OCI-M2 (cell line): ENCODE measurements around the gene TNNI2.

Source experiments
- DNase-seq: peaks from one replicate; lab custom pipeline; 2025; ENCODE audit not compliant: unreplicated experiment; lab: John Stamatoyannopoulos, UW

TNNI2 gene

DNA sequence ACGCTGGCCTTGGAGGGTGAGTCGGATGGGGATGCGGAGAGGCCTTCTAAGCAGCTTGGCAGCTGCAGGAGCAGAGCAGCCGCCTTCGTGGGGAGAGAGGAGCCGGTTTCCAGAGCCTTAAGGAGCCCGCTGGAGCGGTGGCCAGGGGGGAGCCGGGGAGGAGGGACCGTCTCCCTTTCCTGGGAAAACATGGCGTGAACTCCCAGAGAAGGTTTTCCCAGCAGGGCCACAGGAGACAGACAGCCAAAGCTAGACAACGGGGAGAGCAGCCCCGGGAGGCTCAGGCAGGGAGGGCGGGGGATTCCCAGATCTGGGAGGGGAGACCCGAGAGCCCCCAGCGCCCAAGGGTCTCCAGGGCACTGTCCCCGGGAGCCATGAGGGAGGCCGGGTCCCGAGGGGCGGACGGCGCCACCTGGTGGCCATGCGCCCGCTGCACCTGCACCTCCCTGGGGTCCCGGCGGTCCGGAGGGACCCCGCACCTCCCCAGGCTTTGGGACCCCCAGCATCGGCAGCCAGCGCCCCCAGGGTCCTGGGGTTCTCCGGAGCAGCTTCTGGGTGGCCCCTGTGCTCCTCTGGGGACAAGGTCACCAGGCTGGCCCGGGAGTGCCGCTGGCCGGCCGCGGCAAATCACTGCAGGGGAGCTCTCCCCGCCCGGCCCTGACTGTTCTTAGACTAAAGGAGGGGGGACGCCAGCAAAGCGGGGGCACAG lies 6.4 kb upstream of the TNNI2 start:
- no peak for DNase-seq

DNA sequence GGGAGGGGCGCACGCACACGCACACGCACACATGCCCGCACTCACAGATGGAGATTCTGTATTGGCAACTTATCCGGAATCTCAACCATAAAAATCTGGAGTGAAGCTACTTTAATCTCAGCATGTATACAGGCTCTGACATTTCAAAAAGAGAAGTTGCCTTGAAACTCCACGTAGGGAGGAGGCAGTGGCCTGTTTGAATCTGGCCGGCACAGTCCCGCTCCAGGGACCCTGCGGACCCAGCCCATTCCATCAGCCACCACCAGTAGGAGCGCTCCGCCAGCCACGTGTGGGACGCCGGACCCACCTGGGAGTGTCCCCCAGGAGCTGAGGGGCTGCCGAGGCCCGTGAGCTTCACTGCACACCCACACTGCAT lies 5.9 kb upstream of the TNNI2 start:
- DNase-seq: no peak

DNA sequence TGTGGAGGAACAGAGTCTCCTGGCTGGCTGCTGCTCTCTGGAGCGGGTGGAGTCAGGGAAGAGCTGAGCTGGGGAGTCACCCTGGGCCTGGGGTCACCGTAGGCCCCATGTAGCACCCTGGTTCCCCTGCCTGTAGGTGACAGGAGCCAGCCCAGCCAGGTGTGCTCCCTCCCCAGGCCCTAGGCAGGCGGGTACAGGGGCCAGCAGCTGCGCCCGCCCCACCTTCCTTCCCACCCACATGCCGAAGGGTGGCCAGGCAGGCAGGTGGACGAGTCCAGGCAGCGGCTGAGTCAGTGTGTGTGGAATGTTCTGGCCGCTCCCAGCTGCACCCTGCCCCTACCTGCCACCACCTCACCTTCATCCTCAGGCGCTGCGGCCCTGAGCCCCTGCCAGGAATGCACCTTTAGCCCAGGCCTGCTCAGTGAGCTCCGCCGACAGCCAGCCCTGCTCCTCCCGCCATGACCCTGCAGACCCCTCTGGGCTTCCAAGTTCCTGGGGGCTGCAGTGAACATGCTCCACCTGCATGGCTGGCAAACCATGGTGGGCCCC lies 4.6 kb upstream of the TNNI2 start:
- no peak for DNase-seq

DNA sequence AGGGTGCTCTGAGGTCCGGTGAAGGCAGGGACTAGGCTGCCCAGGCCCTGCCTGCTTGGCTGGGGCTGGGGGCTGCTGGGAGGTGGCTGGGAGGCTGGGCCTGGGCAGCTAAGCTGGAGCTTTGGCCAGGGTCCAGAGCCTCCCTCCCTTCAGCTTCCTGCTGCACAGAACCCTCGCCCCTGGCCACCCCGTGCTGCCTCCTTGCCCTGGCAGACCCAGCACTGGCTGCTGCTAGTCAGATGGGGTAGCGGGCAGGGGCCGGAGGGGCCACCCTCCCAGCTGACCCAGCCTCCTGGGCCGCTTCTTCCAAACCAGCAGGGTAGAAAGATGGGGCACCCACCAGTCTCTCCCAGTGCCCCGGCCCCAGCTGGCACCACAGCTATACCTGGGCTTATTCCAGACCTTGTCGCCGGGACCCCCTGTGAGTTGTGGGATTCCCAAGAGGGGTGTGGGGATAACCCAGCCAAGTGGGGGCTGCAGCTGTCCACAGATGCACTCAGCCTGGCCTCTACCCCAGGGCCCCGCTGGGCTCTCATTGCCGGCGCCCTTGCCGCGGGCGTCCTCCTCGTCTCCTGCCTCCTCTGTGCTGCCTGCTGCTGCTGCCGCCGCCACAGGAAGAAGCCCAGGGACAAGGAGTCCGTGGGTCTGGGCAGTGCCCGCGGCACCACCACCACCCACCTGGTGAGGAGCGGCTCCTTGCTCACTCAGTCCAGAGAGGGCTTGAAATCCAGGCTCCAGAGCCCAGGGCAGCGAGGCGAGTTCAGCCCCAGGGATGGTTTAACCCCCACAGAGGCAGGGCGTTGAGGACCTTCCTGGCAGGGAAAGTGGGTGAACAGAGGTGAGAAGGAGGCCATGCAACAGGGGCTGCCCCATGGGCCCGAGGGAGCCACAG lies 3.8 kb upstream of the TNNI2 start, which contains the start of gene SYT8:
Gene SYT8 (plus strand): TSS at position 212 of the 892 bp plus-strand sequence. CDS start 116 bp downstream, at position 328.
- DNase-seq: no peak

DNA sequence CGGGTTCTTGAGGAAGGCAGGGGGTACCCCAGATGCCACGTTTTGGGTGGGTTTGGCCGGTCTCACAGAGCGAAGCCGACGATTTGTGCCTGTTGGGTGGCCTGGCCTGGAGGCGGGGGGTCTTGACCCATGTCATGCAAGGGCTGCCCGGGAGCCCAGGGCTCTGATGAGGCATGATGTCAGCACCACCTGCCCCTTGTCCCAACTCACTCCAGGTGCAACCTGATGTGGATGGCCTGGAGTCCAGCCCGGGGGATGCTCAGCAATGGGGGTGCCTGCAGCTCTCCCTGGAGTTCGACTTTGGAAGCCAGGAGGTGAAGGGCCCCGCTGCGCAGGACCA lies 3.1 kb upstream of the TNNI2 start:
- no peak for DNase-seq

DNA sequence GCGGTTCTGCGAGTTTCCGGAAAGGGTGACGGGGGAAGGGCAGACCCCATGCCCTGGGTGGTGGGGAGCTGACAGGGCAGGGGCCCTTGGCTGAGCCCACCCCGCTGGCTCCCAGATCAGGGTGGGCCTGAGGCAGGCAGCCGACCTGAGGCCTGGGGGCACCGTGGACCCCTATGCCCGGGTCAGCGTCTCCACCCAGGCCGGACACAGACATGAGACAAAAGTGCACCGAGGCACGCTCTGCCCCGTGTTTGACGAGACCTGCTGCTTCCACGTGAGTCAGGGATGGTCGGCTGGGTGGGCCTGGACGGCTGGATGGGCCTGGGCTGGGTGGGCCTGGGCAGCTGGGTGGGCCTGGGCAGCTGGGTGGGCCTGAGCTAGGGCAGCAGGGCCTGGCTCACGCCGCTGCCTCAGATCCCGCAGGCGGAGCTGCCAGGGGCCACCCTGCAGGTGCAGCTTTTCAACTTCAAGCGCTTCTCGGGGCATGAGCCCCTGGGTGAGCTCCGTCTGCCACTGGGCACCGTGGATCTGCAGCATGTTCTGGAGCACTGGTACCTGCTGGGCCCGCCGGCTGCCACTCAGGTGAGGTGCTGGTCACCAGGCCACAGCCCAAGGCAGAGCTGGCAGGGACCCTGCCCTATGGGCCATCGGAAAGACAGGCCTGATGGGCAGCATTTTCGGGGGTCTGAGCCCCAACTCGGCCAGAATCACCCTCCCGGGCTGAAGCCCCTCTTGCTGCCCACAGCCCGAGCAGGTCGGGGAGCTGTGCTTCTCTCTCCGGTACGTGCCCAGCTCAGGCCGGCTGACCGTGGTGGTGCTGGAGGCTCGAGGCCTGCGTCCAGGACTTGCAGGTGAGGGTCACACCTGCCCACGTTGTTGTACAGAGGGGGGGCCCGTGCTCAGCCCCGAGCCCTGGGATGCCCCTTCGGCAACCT lies 2.5 kb upstream of the TNNI2 start:
- no peak for DNase-seq

DNA sequence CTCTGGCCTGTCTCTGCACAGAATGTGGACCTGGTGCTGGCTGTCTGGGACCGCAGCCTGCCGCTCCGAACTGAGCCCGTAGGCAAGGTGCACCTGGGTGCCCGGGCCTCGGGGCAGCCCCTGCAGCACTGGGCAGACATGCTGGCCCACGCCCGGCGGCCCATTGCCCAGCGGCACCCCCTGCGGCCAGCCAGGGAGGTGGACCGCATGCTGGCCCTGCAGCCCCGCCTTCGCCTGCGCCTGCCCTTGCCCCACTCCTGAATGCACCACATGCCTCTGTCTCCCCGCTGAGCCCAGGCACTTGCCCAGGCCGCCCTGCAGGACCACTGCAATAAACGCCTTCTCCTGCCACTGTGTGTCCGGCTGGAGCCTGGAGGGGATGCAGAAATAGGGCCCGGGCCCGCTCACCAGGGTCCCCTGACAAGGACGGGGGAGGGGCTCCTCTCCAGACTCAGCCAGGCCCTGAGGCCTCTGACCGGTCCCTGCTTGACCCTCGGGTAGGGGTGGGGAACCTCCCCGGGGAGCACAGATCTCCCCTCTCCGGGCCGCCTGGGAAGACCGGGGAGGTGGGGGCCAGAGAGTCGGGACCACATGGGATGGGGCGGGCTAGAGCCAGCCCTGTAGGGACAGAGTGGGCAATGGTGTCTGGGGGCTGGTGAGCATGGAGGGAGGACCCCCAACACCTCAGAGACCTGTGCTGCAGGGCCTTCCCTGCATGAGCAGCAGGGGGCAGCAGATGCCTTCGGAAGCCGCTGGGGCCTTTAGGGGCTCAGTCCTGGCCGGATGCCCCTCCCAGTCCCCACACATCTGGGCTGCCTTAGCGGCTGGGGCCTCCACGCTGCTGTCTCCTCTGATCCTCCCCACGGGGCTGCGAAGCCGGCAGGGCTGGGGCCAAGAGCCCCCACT lies 1.4 kb upstream of the TNNI2 start:
- DNase-seq: no peak

DNA sequence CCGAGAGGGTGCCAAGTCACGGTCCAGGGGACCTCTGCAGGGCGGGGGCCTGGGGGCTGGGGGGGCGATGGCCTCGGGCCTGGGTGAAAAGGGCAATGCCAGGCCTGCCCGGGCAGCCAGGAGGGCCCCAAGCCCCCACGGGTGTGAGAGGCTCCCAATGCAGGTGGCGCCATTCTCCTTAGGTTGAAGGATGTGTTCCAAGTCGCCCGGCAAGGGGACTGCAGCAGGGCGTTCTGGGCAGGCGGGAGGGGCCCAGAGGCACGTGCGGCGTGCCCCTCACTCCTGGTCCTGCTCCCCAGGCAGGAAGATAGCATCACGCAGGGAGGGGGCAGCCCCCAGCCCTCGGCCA lies 730 bp upstream of the TNNI2 start:
- no peak for DNase-seq

DNA sequence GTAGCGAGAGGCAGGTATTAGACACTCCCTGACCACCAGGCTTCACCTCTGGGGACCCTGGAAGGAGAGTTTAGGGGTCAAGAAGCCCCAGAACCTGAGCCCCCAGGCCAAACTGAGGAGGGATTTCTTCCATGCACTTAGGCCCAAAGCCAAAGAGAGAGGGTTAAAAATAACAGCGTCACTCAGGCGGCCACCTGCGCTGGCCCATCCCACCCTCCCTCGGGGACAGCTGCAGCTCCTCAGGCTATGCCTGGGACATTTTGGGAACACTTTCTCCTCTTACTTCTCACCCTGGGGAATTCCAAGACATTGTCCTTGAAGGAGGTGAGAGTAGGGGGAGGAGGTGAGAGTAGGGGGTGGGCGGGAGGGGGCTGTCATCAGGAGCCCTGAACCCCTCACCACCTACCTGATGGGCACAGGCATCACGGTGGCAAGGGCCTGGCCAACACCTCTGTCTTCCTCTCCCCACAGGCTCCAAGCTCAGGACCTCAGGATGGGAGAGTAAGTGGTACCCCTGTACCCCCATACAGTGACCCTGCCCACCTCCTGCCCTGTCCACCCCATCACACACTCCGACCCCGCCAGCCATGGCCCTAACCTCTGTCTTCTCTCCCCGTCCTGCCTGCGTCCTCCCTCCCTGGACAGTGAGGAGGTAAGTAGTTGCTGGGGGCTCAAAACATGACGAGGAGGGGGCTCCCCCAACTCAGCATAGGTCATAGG lies 583 bp downstream of the TNNI2 start:
- DNase-seq: no peak

DNA sequence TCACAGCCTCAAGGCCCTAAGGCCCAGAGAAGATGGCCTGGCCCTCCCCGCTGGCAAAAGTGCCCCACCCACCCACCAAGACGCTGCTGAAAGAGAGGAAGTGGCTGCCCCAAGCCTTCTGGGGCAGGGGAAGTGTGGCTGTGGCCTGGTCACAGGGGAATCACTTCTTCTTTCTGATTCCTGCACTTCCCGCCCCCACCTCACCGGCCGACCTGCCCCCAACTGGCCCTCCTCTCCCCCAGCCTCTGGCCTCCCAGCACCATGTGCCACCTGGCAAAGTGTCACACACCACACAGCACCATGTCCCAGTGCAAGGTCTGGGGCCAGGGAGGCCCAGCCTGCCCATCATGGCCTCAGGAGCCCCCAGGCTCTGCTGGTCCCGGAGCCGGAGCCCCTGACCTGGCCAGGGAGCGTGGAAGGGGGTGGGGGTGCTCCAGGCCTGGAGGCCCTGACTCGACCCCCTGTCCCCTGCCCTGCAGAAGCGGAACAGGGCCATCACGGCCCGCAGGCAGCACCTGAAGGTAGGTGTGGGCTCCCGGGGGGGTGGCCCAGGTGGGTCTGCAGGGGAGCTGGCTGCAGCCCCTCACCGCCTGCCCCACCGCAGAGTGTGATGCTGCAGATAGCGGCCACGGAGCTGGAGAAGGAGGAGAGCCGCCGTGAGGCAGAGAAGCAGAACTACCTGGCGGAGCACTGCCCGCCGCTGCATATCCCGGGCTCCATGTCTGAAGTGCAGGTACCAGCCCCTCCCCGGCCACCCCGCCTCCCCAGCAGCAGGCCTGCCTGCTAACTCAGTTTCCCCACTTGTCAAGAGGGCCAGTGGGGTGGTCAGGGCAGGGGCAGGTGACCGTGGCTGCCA lies 1.4 kb downstream of the TNNI2 start:
- no peak for DNase-seq

DNA sequence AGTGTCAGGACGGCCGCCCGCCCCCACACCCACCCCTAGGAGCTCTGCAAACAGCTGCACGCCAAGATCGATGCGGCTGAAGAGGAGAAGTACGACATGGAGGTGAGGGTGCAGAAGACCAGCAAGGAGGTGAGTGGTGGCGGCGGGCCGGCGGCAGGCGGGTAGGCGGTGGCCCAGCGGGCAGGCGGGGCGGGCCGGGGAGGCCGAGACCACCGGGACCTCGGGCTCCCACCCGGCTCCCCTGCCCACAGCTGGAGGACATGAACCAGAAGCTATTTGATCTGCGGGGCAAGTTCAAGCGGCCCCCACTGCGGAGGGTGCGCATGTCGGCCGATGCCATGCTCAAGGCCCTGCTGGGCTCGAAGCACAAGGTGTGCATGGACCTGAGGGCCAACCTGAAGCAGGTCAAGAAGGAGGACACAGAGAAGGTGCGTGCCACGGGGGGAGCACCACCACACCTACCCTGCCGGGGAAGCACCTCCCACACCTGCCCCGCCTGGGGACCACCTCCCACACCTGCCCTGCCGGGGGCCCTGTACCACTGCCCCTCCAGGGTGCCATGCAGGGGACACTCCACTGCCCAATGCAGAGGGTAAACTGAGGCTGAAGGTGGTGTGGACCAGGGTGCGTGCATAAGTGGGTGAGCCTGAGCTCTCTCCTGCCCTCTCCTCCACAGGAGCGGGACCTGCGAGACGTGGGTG lies 2.1 kb downstream of the TNNI2 start:
- DNase-seq: no peak

DNA sequence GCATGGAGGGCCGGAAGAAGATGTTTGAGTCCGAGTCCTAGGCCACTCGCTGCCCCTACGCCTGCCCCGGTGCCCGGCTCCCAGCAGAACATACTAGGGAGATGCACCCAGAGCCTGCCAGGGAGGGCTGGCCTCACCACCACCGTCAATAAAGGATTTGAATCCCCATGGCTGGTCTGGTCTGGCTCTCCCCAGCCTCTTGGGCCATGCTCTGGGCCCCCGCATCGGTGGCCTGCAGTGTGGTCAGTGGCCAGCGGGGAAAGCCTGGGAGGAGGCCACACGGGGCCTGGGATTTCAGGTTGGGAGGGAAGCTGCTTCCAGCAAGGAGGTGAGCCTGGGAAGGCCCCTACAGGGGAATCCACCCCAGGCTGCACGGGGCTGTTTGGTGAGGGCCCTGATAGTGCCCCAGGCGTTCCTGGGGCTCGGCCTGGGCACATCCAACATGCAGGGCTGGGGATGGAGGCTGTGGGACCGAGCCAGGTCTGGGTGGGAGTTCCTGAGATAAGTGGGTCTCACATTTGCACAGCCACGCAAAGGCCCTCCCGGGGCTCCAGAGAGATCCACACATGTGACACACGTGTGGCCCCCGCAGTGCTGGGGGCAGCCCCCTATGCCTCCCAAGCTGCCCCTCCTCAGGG lies 2.8 kb downstream of the TNNI2 start:
- DNase-seq: no peak

DNA sequence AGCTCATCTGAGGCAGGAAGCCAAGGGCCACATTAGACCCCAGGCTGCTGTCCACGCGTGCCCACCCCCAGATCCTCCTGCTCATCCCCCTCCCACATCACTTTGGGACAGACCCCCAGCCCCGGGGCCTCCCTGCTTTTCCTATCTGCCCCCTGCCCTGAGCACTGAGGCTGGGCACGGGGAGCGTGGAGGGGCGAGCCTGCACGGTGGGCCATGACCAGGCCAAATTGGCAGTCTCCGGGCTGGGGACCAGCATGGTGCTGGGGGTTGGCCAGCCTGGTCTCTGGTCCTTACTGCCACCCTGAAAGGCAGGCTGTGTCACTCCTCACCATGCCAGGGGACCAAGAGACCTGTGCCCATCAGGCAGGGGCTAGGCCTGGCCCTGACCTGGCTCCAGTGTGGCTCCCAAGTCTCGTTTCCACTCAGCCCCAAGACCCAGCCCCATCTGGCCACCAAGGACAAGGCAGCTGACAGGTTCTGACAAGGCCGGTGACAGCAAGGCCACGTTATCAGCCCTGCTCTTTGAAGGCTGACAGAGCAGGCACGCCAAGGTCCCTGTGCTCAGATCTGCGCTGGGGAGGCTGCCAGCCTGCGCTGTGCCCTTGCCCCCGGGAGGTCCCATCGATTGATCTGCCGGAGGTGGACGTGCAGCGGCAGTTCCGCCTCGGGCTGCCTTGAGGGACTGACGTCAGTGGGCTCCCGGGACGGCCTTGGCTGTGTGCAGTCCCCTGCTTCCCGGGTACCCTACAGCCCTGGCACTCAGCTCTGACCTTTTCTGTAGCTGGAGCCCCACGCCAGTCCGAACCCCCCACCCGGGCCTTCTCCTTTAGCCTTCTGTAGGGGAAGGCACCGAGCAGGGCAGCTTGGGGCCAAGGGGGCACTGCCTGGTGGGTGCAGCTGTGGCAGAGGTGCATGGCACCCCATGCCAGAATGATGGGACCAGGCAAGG lies 3.6 kb downstream of the TNNI2 start:
- no peak for DNase-seq

DNA sequence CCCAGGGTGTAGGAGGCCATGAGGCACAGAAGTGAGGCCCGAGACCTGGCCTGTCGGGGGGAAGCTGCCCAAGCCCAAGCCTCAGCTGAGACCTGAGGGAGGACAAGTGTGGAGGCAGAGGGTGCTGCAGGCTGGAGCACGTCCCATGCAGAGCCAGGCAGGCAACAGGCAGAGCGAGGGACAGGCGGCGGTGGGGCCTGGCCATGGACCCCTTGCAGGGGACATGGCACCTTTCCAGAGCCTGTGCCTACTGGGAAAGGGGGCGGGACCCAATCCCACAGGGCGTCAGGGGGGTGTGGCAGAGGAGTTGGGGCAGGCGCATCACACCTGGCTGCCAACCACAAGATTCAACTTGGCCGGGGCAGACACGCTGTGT lies 4.3 kb downstream of the TNNI2 start:
- DNase-seq: no peak

DNA sequence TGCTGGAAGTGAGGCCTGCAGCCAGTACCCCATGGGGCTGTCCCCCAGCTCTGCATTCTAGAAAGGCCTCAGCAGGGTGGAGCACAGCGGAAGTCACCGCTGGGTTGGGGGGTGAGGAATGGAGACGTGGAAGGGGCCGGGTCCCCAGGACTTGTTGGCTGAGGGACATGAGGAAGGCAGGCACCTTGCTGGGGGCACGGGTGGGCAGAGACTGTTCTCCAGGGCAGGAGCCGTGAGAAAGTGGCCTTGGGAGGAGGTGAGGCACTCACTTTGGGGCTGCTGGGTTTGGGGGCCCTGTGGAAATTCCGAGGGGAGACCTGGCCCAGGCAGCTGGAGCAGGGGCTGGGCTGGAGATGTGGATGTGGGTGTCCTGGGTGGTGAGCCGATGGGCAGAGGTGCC lies 5.0 kb downstream of the TNNI2 start:
- no peak for DNase-seq
